Epithelial cell of esophagus (primary cell): Measurements from ENCODE around the gene OR2AE1.

Source experiments
- DNase-seq: peaks from one replicate; pipeline ENCODE4 v3.0.0; 2010; ENCODE audit warnings: low read depth
- H3K4me3 ChIP-seq: 2 replicates; pipeline ENCODE4 v1.5.1; 2011; ENCODE audit warnings: mild to moderate bottlenecking, low read length, control low read depth
- CTCF ChIP-seq: IDR thresholded peaks from 2 replicates; pipeline ENCODE4 v1.5.1; 2011; ENCODE audit warnings: low read depth, mild to moderate bottlenecking, low read length, control low read depth, inconsistent platforms; ENCODE audit not compliant: insufficient read depth; ENCODE audit errors: missing control alignments

OR2AE1 gene, protein sequence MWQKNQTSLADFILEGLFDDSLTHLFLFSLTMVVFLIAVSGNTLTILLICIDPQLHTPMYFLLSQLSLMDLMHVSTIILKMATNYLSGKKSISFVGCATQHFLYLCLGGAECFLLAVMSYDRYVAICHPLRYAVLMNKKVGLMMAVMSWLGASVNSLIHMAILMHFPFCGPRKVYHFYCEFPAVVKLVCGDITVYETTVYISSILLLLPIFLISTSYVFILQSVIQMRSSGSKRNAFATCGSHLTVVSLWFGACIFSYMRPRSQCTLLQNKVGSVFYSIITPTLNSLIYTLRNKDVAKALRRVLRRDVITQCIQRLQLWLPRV

DNA sequence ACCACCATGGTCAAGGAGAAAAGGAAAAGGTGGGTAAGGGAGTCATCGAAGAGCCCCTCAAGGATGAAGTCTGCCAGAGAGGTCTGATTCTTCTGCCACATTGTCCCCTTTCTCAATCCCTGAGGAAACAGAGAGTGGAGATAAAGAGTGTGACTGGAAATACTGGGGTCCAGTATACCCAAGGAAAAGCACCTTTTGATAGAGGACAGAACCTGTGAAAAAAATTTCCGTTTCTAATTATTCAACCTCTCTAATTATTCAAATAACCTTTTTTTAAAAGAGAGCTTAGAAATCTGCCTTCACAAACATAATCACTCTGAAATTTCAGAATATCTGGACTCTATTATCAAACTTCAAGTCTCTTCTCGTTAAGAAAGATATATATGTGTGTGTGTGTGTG, at the start of gene OR2AE1:
Gene OR2AE1 (minus strand): TSS at position 101 of the 400 bp plus-strand sequence. CDS start 0 bp downstream, at position 101.
- no peak for TF ChIP-seq CTCF
- no peak within 1 kb of the TSS for H3K4me3 ChIP-seq
- DNase-seq, result no peak

DNA sequence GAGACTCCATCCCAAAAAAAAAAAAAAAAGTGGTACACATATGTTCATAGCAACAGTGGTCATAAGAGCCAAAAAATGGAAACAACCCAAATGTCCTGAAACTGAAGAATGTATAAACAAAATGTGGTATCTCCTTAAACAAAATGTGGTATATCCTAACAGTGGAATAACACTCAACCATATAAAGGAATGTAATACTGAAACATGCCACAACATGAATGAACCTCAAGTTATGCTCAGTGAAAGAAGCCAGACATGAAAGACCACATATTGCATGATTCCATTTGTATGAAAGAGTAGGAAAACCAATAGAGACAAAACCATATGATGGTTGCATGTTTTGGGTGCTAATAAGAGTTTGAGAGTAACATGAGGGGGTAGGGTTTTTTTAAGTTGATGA, 49.5 kb upstream of the OR2AE1 start:
- no peak overlapping the region for H3K4me3 ChIP-seq
- peak; percentile 80 for DNase-seq
- no peak for TF ChIP-seq CTCF

- DNase-seq, result no peak
- TF ChIP-seq CTCF, result no peak
- H3K4me3 ChIP-seq, result no peak overlapping the region
Observed at GRCh38 chr7:99923200-99923599, 46.4 kb upstream of the OR2AE1 start.

DNA sequence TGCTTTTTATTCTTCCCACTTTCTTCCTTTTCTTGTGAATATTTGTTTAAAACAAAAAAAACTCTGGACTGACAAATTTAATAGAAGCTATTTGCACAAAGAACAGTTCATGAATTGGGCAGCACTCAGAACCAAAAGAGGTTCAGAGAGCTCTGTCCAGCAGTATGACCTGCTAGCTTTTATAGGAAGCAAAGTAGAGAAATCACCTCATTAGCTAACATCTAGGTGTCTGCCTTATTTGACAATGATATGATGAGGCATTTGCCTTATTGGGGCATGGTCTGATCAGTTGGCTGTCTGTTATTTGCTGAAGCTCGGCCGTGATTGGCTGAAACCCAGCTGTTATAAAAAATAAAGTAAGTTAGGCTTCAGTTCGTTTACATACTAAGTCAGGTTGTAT, 43.3 kb upstream of the OR2AE1 start:
- peak overlapping the region; percentile 89 for H3K4me3 ChIP-seq
- no peak for DNase-seq
- TF ChIP-seq CTCF, result no peak

DNA sequence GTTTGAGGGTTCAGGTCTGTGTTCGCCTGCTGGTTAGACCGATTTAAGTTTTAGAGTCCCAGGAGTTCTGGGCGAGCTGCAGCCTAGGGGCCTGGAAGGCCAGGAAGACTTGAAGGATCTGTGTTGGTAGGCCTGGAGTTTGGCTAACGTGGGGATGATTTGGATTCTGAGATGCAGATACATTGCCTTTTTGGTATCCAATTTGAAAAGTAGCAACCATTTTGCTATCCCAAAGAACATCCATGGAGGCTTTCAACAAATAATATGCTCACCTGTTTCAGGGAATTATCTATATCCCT, 42.9 kb upstream of the OR2AE1 start:
- H3K4me3 ChIP-seq, result peak overlapping the region; percentile 89
- no peak for TF ChIP-seq CTCF
- DNase-seq, result no peak

DNA sequence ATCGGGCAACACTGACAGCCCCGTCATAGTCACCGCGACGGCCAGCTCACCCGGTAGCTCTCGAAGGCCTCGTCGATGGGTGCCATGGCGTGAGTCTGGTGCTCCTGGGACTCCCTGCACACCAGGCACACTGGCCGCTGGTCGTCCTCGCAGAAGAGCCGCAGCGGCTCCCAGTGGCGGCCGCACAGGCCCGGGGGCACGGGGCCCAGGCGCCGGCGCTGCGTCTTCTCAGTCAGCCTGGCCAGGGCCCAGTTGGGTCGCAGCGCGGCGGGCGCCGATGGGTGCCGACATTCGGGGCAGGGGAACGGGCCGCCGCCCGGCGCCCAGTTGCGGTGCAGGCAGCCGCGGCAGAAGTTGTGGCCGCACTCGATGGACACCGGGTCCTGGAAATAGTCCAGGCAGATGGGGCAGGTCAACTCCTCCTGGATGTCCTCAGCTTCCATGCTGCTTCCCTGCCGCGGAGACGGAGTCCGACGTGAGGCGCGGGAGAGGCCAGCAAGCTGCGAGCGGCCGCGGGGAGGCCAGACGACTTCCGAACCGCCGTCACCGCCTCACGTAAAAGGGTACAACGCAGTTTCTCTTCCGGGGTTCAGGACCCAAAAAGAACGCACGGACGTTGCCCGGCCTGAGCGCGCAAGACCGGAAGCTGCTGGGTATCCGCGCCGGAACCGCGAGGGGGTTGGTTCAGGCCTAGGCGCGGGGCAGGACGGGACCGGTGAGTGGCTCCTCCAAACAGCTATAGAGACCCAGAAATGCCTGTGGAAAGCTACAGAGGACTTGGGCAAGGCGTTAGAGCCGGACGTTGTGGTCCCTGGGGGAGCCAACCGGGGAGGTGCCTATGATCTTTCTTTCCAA, 42.4 kb upstream of the OR2AE1 start, which contains the start of gene TRIM4:
Gene TRIM4 (minus strand): TSS at position 572 of the 855 bp plus-strand sequence. CDS start 129 bp downstream, at position 443.
- peak within 1 kb of the TSS; percentile 89 for H3K4me3 ChIP-seq
- no peak for TF ChIP-seq CTCF
- peak; percentile 94 for DNase-seq

- DNase-seq, result no peak
- H3K4me3 ChIP-seq, result no peak overlapping the region
- no peak for TF ChIP-seq CTCF
Observed at GRCh38 chr7:99910976-99911375, 34.1 kb upstream of the OR2AE1 start.
